MM.1S (cell line): Measurements from ENCODE around the gene TMEM86B.

Source experiments
- DNase-seq: peaks from one replicate; pipeline ENCODE4 v3.0.0-alpha.2; 2015
- H2AFZ ChIP-seq: fragments of 300-600 bp; sonication (generic); 2 replicates; pipeline ENCODE4 v1.6.0; 2016; ENCODE audit warnings: antibody characterized with exemption, low read length
- H3F3A ChIP-seq: fragments of 300-600 bp; sonication (generic); 2 replicates; pipeline ENCODE4 v1.6.1; 2016; ENCODE audit warnings: mild to moderate bottlenecking, antibody characterized with exemption, low read length, moderate library complexity, mixed read lengths; ENCODE audit not compliant: insufficient read depth
- H3K27ac ChIP-seq: fragments of 300-600 bp; sonication (generic); 2 replicates; pipeline ENCODE4 v1.5.1; 2016; ENCODE audit warnings: mild to moderate bottlenecking, low read length
- H3K27me3 ChIP-seq: fragments of 300-600 bp; sonication (generic); replicated peaks from 2 replicates; pipeline ENCODE4 v1.6.0; 2016; ENCODE audit warnings: low read length; ENCODE audit not compliant: insufficient read depth
- H3K36me3 ChIP-seq: fragments of 300-600 bp; sonication (generic); replicated peaks from 2 replicates; pipeline ENCODE4 v1.6.1; 2016; ENCODE audit warnings: mild to moderate bottlenecking, low read length, mixed read lengths; ENCODE audit not compliant: insufficient read depth
- H3K4me1 ChIP-seq: fragments of 300-600 bp; sonication (generic); 2 replicates; pipeline ENCODE4 v1.6.1; 2016; ENCODE audit warnings: low read length, mixed read lengths
- H3K4me2 ChIP-seq: fragments of 300-600 bp; sonication (generic); 2 replicates; pipeline ENCODE4 v1.6.0; 2016; ENCODE audit warnings: low read depth, low read length
- H3K4me3 ChIP-seq: fragments of 300-600 bp; sonication (generic); 2 replicates; pipeline ENCODE4 v1.5.1; 2016; ENCODE audit warnings: low read length, mixed read lengths
- H3K79me2 ChIP-seq: fragments of 300-600 bp; sonication (generic); 2 replicates; pipeline ENCODE4 v1.6.1; 2016; ENCODE audit warnings: mixed run types, low read length, mixed read lengths
- H3K9ac ChIP-seq: fragments of 300-600 bp; sonication (generic); 2 replicates; pipeline ENCODE4 v1.6.1; 2016; ENCODE audit warnings: low read length, mixed read lengths
- H3K9me2 ChIP-seq: fragments of 300-600 bp; sonication (generic); replicated peaks from 2 replicates; pipeline ENCODE4 v1.6.1; 2016; ENCODE audit warnings: mild to moderate bottlenecking, low read length, mixed read lengths; ENCODE audit not compliant: insufficient read depth
- H3K9me3 ChIP-seq: fragments of 300-600 bp; sonication (generic); replicated peaks from 2 replicates; pipeline ENCODE4 v1.6.1; 2016; ENCODE audit warnings: mild to moderate bottlenecking, low read length, mixed read lengths; ENCODE audit not compliant: insufficient read depth
- H4K20me1 ChIP-seq: fragments of 300-600 bp; sonication (generic); 2 replicates; pipeline ENCODE4 v1.6.1; 2016; ENCODE audit warnings: mild to moderate bottlenecking, low read length, moderate library complexity, mixed read lengths; ENCODE audit not compliant: insufficient read depth
- EZH2 ChIP-seq: fragments of 300-600 bp; sonication (generic); optimal IDR thresholded peaks from 2 replicates; pipeline ENCODE3; 2017; ENCODE audit warnings: low read depth, mild to moderate bottlenecking, antibody characterized with exemption, low read length, mixed read lengths
- EZH2phosphoT487 ChIP-seq: fragments of 300-600 bp; sonication (generic); IDR thresholded peaks from 2 replicates; pipeline ENCODE4 v1.6.1; 2018; ENCODE audit warnings: antibody characterized with exemption, low read length
- TF ChIP-seq, protein P1 (sequence below): fragments of 300-600 bp; sonication (generic); IDR thresholded peaks from 2 replicates; pipeline ENCODE4 v1.5.1; 2016; ENCODE audit warnings: antibody characterized with exemption, low read length, mixed read lengths

Gene TMEM86B

DNA sequence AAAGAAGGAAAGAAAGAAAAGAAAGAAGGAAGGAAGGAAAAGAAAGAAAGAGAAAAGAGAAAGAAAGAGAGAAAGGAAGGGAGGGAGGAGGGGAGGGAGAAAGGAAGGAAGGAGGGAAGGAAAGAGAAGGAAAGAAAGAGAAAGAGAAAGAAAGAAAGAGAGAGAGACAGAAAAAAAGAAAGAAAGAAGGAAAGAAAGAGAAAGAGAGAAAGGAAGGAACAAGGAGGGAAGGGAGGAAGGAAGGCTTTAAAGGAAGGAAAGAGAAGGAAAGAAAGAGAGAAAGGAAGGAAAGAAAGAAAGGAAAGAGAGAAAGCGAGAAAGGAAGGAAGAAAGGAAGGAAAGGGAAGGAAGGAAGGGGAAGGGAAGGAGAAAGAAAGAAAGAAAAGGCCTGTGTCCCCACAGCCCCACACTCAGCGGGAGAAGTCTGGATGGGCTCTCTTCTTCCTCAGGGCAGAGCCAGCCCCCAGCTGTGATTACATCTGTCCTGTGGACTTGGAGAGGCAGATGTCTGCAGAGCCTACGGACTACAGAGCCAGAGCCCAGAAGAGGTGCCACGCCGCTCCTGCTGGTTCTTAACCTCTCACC is 28.9 kb downstream of the TMEM86B start:
- Histone ChIP-seq H3K36me3 (no peaks in the 10 kb centered on the region), H3K4me2 (no peak overlapping the region), H3K4me1 (no peaks in the 10 kb centered on the region), H3K4me3 (no peak overlapping the region), H3K27me3 (peaks cover 89% of the 10 kb centered on the region), H4K20me1 (no peaks in the 10 kb centered on the region), H3K9me2 (no peaks in the 10 kb centered on the region), H3K79me2 (no peaks in the 10 kb centered on the region), H3F3A (no peaks in the 10 kb centered on the region), H3K9ac (no peak overlapping the region), H3K27ac (no peak overlapping the region), H3K9me3 (no peaks in the 10 kb centered on the region), H2AFZ (no peak overlapping the region)
- DNase-seq, result no peak
- TF ChIP-seq, protein P1, sequence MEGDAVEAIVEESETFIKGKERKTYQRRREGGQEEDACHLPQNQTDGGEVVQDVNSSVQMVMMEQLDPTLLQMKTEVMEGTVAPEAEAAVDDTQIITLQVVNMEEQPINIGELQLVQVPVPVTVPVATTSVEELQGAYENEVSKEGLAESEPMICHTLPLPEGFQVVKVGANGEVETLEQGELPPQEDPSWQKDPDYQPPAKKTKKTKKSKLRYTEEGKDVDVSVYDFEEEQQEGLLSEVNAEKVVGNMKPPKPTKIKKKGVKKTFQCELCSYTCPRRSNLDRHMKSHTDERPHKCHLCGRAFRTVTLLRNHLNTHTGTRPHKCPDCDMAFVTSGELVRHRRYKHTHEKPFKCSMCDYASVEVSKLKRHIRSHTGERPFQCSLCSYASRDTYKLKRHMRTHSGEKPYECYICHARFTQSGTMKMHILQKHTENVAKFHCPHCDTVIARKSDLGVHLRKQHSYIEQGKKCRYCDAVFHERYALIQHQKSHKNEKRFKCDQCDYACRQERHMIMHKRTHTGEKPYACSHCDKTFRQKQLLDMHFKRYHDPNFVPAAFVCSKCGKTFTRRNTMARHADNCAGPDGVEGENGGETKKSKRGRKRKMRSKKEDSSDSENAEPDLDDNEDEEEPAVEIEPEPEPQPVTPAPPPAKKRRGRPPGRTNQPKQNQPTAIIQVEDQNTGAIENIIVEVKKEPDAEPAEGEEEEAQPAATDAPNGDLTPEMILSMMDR, result no peak

DNA sequence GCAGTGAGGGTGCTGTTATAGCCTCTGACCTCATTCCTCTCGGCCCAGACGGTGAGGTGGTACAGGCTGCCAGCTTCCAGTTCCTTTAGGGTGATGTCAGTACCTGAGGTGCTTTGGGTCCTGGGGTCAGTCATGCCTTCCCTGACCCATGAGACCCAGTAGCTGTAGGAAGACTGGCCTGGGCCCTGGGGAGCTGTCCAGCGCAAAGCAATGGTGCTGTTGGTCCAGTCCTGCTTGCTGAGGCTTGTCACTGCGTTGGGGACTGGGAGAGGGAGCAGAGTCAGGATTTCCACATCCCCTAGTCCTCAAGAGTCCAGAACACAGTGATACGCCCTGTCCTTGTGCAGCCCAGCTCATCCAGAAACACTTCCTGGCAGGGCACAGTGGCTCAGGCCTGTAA is 29.9 kb downstream of the TMEM86B start:
- Histone ChIP-seq H3K4me1 (no peaks in the 10 kb centered on the region), H3K9me3 (no peaks in the 10 kb centered on the region), H3K36me3 (no peaks in the 10 kb centered on the region), H4K20me1 (no peaks in the 10 kb centered on the region), H3K9me2 (no peaks in the 10 kb centered on the region), H3F3A (no peaks in the 10 kb centered on the region), H3K4me2 (no peak overlapping the region), H2AFZ (no peak overlapping the region), H3K9ac (no peak overlapping the region), H3K4me3 (no peak overlapping the region), H3K27me3 (peaks cover 89% of the 10 kb centered on the region), H3K27ac (no peak overlapping the region), H3K79me2 (no peaks in the 10 kb centered on the region)
- TF ChIP-seq, protein P1, result no peak
- no peak for TF ChIP-seq EZH2
- no peak for TF ChIP-seq EZH2phosphoT487
- DNase-seq, result no peak

DNA sequence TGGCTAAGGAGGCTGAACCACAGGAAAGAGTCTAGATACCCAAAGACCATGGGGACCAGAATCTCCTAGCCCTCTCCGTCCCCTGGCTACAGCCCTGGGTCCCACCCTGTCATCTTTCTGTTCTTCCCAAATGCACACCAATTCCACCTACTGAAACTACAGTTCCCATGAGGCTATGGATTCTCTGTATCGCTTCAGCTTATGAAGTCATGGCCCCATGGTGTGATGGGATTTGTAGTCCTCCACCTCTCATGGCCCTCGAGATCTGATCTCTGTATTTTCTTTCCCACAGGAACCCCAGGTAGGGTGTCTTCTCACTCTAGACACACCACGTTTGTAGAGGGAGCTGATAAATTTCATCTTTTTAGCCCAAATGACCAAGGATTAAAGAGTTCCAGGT is 31.0 kb downstream of the TMEM86B start:
- Histone ChIP-seq H3K27ac (no peak overlapping the region), H3K36me3 (no peaks in the 10 kb centered on the region), H3F3A (no peaks in the 10 kb centered on the region), H3K4me2 (no peak overlapping the region), H2AFZ (no peak overlapping the region), H3K27me3 (peaks cover 96% of the 10 kb centered on the region), H3K79me2 (no peaks in the 10 kb centered on the region), H3K4me1 (no peaks in the 10 kb centered on the region), H3K9me3 (no peaks in the 10 kb centered on the region), H4K20me1 (no peaks in the 10 kb centered on the region), H3K4me3 (no peak overlapping the region), H3K9ac (no peak overlapping the region), H3K9me2 (no peaks in the 10 kb centered on the region)
- no peak for DNase-seq
- TF ChIP-seq, protein P1, result no peak
- TF ChIP-seq EZH2phosphoT487 (no peak), EZH2 (no peak)
